ENCODE data around the gene CADPS.

CADPS gene

DNA sequence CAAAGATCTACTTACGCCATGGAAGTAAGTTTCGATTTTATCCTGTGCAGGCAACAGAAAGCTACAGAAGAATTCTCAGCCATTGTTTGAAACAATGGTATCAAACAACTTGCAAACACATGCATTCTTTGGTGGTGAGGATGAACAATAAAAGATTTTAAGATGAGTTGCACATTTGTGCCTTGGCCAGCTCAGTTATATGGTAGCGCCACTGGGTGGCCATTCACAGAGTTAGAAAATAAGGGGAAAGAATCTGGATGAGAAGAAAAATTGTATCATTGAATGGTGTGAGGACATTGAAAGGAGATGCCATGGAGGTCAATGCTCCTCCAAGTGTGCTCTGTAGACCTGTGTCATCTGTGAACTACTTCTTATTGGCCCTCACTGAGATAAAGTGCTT lies 11.6 kb downstream of the CADPS start:
- Histone ChIP-seq H3K36me3 (ENCODE audit: insufficient read depth) (no peaks in the 10 kb centered on the region), H3K4me2 (no peak overlapping the region), H3K9ac (no peak overlapping the region), H4K20me1 (ENCODE audit: insufficient read depth) (no peaks in the 10 kb centered on the region), H2AFZ (ENCODE audit: low read depth) (no peak overlapping the region), H3K4me1 (ENCODE audit: low read depth, poor library complexity, severe bottlenecking) (no peaks in the 10 kb centered on the region), H3K4me3 (IDR thresholded peaks at IDR 0.05; ENCODE audit: insufficient read depth, low read depth, low read length) (no peak overlapping the region), H3K79me2 (ENCODE audit: insufficient read depth, low read depth) (no peaks in the 10 kb centered on the region), H3K27ac (no peak overlapping the region), H3K27me3 (ENCODE audit: insufficient read depth, low read depth) (no peaks in the 10 kb centered on the region)
- no peak for TF ChIP-seq CTCF (conservative IDR thresholded peaks at IDR 0.05; ENCODE audit: low read depth, low read length)

DNA sequence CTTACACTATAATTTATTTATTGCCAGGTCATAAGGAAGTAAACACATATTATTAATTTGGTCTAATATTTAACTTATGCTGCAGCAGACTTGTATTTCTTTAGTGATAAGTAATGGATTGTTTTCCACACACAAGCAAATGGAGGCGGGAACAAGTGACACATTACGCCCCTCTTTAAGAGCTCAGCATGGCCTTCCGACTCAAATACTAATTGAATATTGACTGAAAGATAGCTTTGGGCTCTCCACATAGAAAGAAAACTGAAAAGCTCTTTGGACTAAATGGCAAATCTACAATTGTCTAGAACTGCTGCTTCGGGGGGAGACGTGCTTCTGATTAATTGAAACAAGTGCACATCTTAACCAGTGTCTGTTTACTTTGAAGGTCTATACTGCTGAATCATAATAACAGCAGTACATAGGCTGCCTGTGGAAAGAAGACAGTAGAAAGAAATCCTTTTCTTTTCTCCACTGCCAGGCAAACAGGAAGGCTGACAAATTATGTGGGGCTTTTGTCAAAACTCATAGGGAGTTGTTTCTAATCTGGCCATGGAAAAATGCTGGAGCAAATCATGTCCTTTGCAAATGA lies 15.9 kb downstream of the CADPS start:
- no peaks in the 10 kb centered on the region for H3K27me3 ChIP-seq (ENCODE audit: insufficient read depth, low read depth)
- H2AFZ ChIP-seq (ENCODE audit: low read depth): no peak overlapping the region
- no peak overlapping the region for H3K27ac ChIP-seq
- no peaks in the 10 kb centered on the region for H3K36me3 ChIP-seq (ENCODE audit: insufficient read depth)
- H3K4me3 ChIP-seq (IDR thresholded peaks at IDR 0.05; ENCODE audit: insufficient read depth, low read depth, low read length): no peak overlapping the region
- no peaks in the 10 kb centered on the region for H4K20me1 ChIP-seq (ENCODE audit: insufficient read depth)
- H3K9ac ChIP-seq: no peak overlapping the region
- H3K4me1 ChIP-seq (ENCODE audit: low read depth, poor library complexity, severe bottlenecking): no peaks in the 10 kb centered on the region
- no peak for TF ChIP-seq CTCF (conservative IDR thresholded peaks at IDR 0.05; ENCODE audit: low read depth, low read length)
- H3K79me2 ChIP-seq (ENCODE audit: insufficient read depth, low read depth): no peaks in the 10 kb centered on the region
- H3K4me2 ChIP-seq: no peak overlapping the region

DNA sequence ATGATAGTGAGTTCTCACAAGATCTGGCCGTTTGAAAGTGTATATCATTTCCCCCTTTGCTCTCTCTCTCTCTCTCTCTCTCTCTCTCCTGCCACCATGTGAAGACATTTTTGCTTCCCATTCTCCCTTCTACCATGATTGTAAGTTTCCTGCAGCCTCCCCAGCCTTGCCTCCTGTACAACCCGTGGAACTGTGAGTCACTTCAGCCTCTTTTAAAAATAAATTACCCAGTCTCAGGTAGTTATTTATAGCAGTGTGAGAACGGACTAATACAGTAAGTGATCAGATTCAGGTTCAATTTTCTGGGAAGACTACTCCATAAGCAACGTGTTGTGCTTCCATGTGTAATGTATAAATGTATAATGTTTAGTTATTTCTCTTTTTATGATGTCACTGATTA lies 29.2 kb downstream of the CADPS start:
- Histone ChIP-seq H4K20me1 (ENCODE audit: insufficient read depth) (no peaks in the 10 kb centered on the region), H3K79me2 (ENCODE audit: insufficient read depth, low read depth) (no peaks in the 10 kb centered on the region), H2AFZ (ENCODE audit: low read depth) (no peak overlapping the region), H3K36me3 (ENCODE audit: insufficient read depth) (no peaks in the 10 kb centered on the region), H3K9ac (no peak overlapping the region), H3K27me3 (ENCODE audit: insufficient read depth, low read depth) (no peaks in the 10 kb centered on the region), H3K27ac (no peak overlapping the region), H3K4me1 (ENCODE audit: low read depth, poor library complexity, severe bottlenecking) (no peaks in the 10 kb centered on the region), H3K4me3 (IDR thresholded peaks at IDR 0.05; ENCODE audit: insufficient read depth, low read depth, low read length) (no peak overlapping the region), H3K4me2 (no peak overlapping the region)
- TF ChIP-seq CTCF (conservative IDR thresholded peaks at IDR 0.05; ENCODE audit: low read depth, low read length): no peak

GRCh38 chr3:62843508-62843907 lies 31.7 kb downstream of the CADPS start:
- Histone ChIP-seq H4K20me1 (ENCODE audit: insufficient read depth) (no peaks in the 10 kb centered on the region), H3K4me3 (IDR thresholded peaks at IDR 0.05; ENCODE audit: insufficient read depth, low read depth, low read length) (no peak overlapping the region), H3K27ac (no peak overlapping the region), H3K36me3 (ENCODE audit: insufficient read depth) (no peaks in the 10 kb centered on the region), H3K9ac (no peak overlapping the region), H3K4me2 (no peak overlapping the region), H3K27me3 (ENCODE audit: insufficient read depth, low read depth) (no peaks in the 10 kb centered on the region), H3K79me2 (ENCODE audit: insufficient read depth, low read depth) (no peaks in the 10 kb centered on the region), H2AFZ (ENCODE audit: low read depth) (no peak overlapping the region), H3K4me1 (ENCODE audit: low read depth, poor library complexity, severe bottlenecking) (no peaks in the 10 kb centered on the region)
- no peak for TF ChIP-seq CTCF (conservative IDR thresholded peaks at IDR 0.05; ENCODE audit: low read depth, low read length)

Measured in KMS-11 (cell line).